K562 (cell line): ENCODE measurements around the gene HOXB5. TPM values are rescaled to one million over a fixed set of nuclear protein-coding genes. Genes with fewer than 3 reads are reported as not detected.

Experiments
- ID3 ChIP-seq, 2 experiments: fragments of 250-450 bp in 1 of 2; fragments of 450-650 bp in 1 of 2; sonication (Bioruptor Pico) in 1 of 2; IDR thresholded peaks; 2 replicates each; pipeline versions ENCODE4 v1.6.1 to v1.8.0; 2016 to 2021; ENCODE audit warnings: mild to moderate bottlenecking in 2 of 2, moderate library complexity in 2 of 2, missing compliant biosample characterization in 1 of 2, missing genetic modification characterization in 1 of 2
- IRF1 ChIP-seq: sonication (generic); formaldehyde crosslinking; IDR thresholded peaks from 2 replicates; pipeline ENCODE4 v1.8.0; 2022; ENCODE audit warnings: missing genetic modification reagents, mild to moderate bottlenecking, borderline replicate concordance
- NCOA4 ChIP-seq: fragments of 450-650 bp; IDR thresholded peaks from 2 replicates; pipeline ENCODE4 v1.6.1; 2018; ENCODE audit warnings: mild to moderate bottlenecking; ENCODE audit not compliant: partially characterized antibody
- SP2 ChIP-seq: IDR thresholded peaks from 2 replicates; pipeline ENCODE4 v1.6.1; 2011; ENCODE audit warnings: mild to moderate bottlenecking, low read depth, low read length, moderate library complexity; ENCODE audit not compliant: poor library complexity, severe bottlenecking; ENCODE audit errors: extremely low read depth
- TFE3 ChIP-seq: fragments of 450-650 bp; formaldehyde crosslinking; IDR thresholded peaks from 2 replicates; pipeline ENCODE4 v1.4.0; 2020; ENCODE audit warnings: mild to moderate bottlenecking, mixed read lengths
- U2AF2 ChIP-seq: fragments of 200-400 bp; formaldehyde crosslinking; optimal IDR thresholded peaks from 2 replicates; pipeline ENCODE3; 2017; ENCODE audit warnings: low read depth, mild to moderate bottlenecking, low read length
- VEZF1 ChIP-seq: fragments of 200-800 bp; sonication (Bioruptor generic); IDR thresholded peaks from 2 replicates; pipeline ENCODE4 v1.6.1; 2017; ENCODE audit warnings: missing genetic modification characterization, missing compliant biosample characterization
- XRCC4 ChIP-seq: IDR thresholded peaks from one replicate; pipeline ENCODE4 v1.6.1; 2011; ENCODE audit not compliant: insufficient read depth, insufficient read length; ENCODE audit errors: extremely low read depth
- ZBTB43 ChIP-seq: sonication (generic); formaldehyde crosslinking; IDR thresholded peaks from 2 replicates; pipeline ENCODE4 v1.8.0; 2023; ENCODE audit warnings: mild to moderate bottlenecking, missing genetic modification reagents
- ZNF175 ChIP-seq: fragments of 200-800 bp; sonication (Bioruptor generic); IDR thresholded peaks from 2 replicates; pipeline ENCODE4 v1.6.1; 2016; ENCODE audit warnings: low read depth, mild to moderate bottlenecking, missing genetic modification characterization, missing compliant biosample characterization
- ZNF3 ChIP-seq: fragments of 250-450 bp; sonication (Bioruptor Pico); IDR thresholded peaks from 2 replicates; pipeline ENCODE4 v1.5.0; 2021; ENCODE audit warnings: mild to moderate bottlenecking, moderate library complexity
- ZNF316 ChIP-seq: fragments of 450-650 bp; IDR thresholded peaks from 2 replicates; pipeline ENCODE4 v1.6.1; 2016
- ZNF584 ChIP-seq: fragments of 200-800 bp; sonication (Bioruptor generic); IDR thresholded peaks from 2 replicates; pipeline ENCODE4 v1.6.1; 2016; ENCODE audit warnings: low read depth, mild to moderate bottlenecking, missing genetic modification characterization, missing compliant biosample characterization
- polyA plus RNA-seq, 8 experiments: library from polyadenylated mRNA; depleted of rRNA in 4 of 8; stranded (reverse) in 5 of 8; unstranded in 3 of 8; fragments of >200 nt; fragmentation: Nextera tagmentation in 2 of 8; fragmentation: Illumina TruSeq in 1 of 8; extraction: Ambion mirVana in 2 of 8; extraction: Trizol in 1 of 8; gene quantifications; 2 replicates each; pipeline versions ENCODE4 v1.2.1 to v1.2.3, GENCODE V29; 2011 to 2014; ENCODE audit warnings: inconsistent platforms in 1 of 8, missing spikeins in 1 of 8
- total RNA-seq, 7 experiments: library from RNA; depleted of rRNA in 6 of 7; stranded (reverse); fragments of >200 nt in 6 of 7; fragmentation: Illumina TruSeq in 2 of 7; extraction: Trizol in 2 of 7; gene quantifications; 2 replicates each; pipeline versions ENCODE4 v1.2.1 to v1.2.3, GENCODE V29; 2011 to 2021; ENCODE audit warnings: low replicate concordance in 1 of 7

HOXB5 gene
- total and polyA plus RNA-seq, 9 of the 15 experiments (the other 6 are each of a cell fraction or from before 2014, with no cell fraction given) = 0.24 to 2.7 (median 0.65) TPM

- peak; percentile 57 for TF ChIP-seq VEZF1 (CRISPR knock-in tag)
- no peak for TF ChIP-seq SP2
- TF ChIP-seq ZNF3 (CRISPR knock-in tag) = no peak
- TF ChIP-seq IRF1 (CRISPR knock-in tag) = no peak
- no peak for TF ChIP-seq TFE3 (CRISPR knock-in tag)
- no peak for TF ChIP-seq U2AF2
- no peak for TF ChIP-seq ZNF584
- TF ChIP-seq ID3 (CRISPR knock-in tag; IDR thresholded peaks at IDR 0.05) = no peak
- no peak for TF ChIP-seq ID3 (tag; IDR thresholded peaks at IDR 0.05)
- TF ChIP-seq NCOA4 = no peak
- TF ChIP-seq ZBTB43 (CRISPR knock-in tag) = no peak
- TF ChIP-seq XRCC4 = no peak
- TF ChIP-seq ZNF175 = peak; percentile 38; the same call in 1 of the 2 replicates
- TF ChIP-seq ZNF316 = no peak
These were observed 16.9 kb downstream of the HOXB5 start (continued) for GRCh38 chr17:48576479-48577309.
